ENCODE measurements around the gene TMEM87B.
"Not testable (repeated sequence)": the region's sequence is repeated elsewhere in the genome, so short reads cannot be mapped to it uniquely, and the experiment has no call there.

Gene TMEM87B

DNA sequence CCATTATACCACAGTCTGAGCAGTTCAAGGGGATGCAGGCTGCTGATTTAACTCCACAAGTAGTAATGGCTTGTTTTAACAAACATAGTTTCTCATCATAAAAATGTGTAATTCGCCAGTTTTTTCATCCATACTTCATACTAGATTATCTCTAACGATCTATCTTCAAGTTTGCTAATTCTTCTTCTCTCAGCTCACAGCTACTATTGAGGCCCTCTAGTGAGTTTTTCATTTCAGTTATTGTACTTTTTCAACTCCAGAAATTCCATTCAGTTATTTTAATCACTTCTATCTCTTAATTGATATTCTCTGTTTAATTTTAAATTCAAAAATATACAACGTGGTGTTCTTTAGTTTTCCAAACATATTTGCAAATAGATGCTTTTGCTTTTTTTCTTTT lies 20.1 kb upstream of the TMEM87B start:
- no peak for DNase-seq
- Histone ChIP-seq H3K9ac (ENCODE audit: low read length) (no peak overlapping the region), H4K20me1 (ENCODE audit: insufficient read depth, low read length) (no peaks in the 10 kb centered on the region), H3K4me1 (ENCODE audit: low read length) (peaks cover 35% of the 10 kb centered on the region), H3K4me3 (ENCODE audit: low read length) (no peak overlapping the region), H3K27ac (ENCODE audit: low read length) (no peak overlapping the region), H3K27me3 (replicated peaks; ENCODE audit: insufficient read depth, low read length) (no peaks in the 10 kb centered on the region), H3K4me2 (ENCODE audit: low read depth, low read length) (no peak overlapping the region), H3F3A (ENCODE audit: insufficient read depth, low read length) (peaks cover 31% of the 10 kb centered on the region), H3K9me3 (replicated peaks; ENCODE audit: insufficient read depth, low read length) (no peaks in the 10 kb centered on the region), H3K36me3 (replicated peaks; ENCODE audit: insufficient read depth, low read length) (no peaks in the 10 kb centered on the region), H2AFZ (ENCODE audit: low read length) (no peak overlapping the region), H3K79me2 (ENCODE audit: low read length) (no peaks in the 10 kb centered on the region), H3K9me2 (replicated peaks; ENCODE audit: insufficient read depth, low read length) (no peaks in the 10 kb centered on the region)
- TF ChIP-seq EZH2phosphoT487 (IDR thresholded peaks at IDR 0.05; ENCODE audit: low read length) = no peak
- TF ChIP-seq EZH2 (optimal IDR thresholded peaks at IDR 0.05; ENCODE audit: low read depth, low read length) = no peak
- TF ChIP-seq, protein P1, sequence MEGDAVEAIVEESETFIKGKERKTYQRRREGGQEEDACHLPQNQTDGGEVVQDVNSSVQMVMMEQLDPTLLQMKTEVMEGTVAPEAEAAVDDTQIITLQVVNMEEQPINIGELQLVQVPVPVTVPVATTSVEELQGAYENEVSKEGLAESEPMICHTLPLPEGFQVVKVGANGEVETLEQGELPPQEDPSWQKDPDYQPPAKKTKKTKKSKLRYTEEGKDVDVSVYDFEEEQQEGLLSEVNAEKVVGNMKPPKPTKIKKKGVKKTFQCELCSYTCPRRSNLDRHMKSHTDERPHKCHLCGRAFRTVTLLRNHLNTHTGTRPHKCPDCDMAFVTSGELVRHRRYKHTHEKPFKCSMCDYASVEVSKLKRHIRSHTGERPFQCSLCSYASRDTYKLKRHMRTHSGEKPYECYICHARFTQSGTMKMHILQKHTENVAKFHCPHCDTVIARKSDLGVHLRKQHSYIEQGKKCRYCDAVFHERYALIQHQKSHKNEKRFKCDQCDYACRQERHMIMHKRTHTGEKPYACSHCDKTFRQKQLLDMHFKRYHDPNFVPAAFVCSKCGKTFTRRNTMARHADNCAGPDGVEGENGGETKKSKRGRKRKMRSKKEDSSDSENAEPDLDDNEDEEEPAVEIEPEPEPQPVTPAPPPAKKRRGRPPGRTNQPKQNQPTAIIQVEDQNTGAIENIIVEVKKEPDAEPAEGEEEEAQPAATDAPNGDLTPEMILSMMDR (IDR thresholded peaks at IDR 0.05; ENCODE audit: low read length) = no peak

DNA sequence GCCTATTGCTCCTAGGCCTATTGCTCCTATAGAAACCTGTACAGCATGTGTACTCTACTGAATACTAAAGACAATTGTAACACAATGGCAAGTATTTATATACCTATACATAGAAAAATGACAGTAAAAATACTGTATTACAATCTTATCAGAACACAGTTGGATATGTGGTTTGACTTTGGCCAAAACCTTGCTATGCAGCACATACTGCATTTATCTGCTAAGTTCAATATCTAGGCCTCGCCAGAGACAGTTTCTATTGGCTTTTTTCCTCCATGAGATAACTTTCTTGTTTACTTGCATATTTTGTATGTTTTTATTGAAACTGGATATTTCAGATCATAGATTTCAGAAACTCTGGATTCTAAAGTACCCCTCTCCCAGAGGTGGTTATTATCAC lies 19.3 kb upstream of the TMEM87B start:
- Histone ChIP-seq H3F3A (ENCODE audit: insufficient read depth, low read length) (peaks cover 28% of the 10 kb centered on the region), H3K9me3 (replicated peaks; ENCODE audit: insufficient read depth, low read length) (no peaks in the 10 kb centered on the region), H2AFZ (ENCODE audit: low read length) (no peak overlapping the region), H3K27ac (ENCODE audit: low read length) (no peak overlapping the region), H3K4me3 (ENCODE audit: low read length) (no peak overlapping the region), H3K9ac (ENCODE audit: low read length) (no peak overlapping the region), H3K36me3 (replicated peaks; ENCODE audit: insufficient read depth, low read length) (no peaks in the 10 kb centered on the region), H3K4me2 (ENCODE audit: low read depth, low read length) (no peak overlapping the region), H3K27me3 (replicated peaks; ENCODE audit: insufficient read depth, low read length) (no peaks in the 10 kb centered on the region), H4K20me1 (ENCODE audit: insufficient read depth, low read length) (no peaks in the 10 kb centered on the region), H3K79me2 (ENCODE audit: low read length) (no peaks in the 10 kb centered on the region), H3K9me2 (replicated peaks; ENCODE audit: insufficient read depth, low read length) (no peaks in the 10 kb centered on the region), H3K4me1 (ENCODE audit: low read length) (peaks cover 30% of the 10 kb centered on the region)
- TF ChIP-seq EZH2 (optimal IDR thresholded peaks at IDR 0.05; ENCODE audit: low read depth, low read length) = no peak
- TF ChIP-seq EZH2phosphoT487 (IDR thresholded peaks at IDR 0.05; ENCODE audit: low read length) = no peak
- TF ChIP-seq, protein P1 (IDR thresholded peaks at IDR 0.05; ENCODE audit: low read length) = no peak
- no peak for DNase-seq

DNA sequence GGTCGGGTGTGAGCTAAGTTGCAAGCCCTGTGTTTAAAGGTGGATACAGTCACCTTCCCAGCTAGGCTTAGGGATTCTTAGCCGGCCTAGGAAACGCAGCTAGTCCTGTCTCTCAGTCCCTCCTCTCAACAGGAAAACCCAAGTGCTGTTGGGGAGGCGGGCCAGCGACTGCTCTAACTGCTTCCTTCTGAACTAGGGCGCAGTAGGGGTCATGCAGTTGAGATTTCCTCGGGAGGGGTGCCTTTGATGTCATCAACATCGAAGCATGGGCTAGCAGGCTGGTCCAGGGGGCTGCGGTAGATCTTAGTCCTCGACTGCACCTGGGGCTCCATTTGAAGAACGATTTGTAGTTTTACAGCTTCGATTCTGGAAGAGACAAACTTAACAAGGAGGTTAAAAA lies 15.5 kb upstream of the TMEM87B start:
- H3K4me1 ChIP-seq (ENCODE audit: low read length); H3K79me2 ChIP-seq (ENCODE audit: low read length); H4K20me1 ChIP-seq (ENCODE audit: insufficient read depth, low read length); H3K27ac ChIP-seq (ENCODE audit: low read length); H3K36me3 ChIP-seq (replicated peaks; ENCODE audit: insufficient read depth, low read length); H3K4me2 ChIP-seq (ENCODE audit: low read depth, low read length); DNase-seq; H3K9me3 ChIP-seq (replicated peaks; ENCODE audit: insufficient read depth, low read length); H3K4me3 ChIP-seq (ENCODE audit: low read length); H3K9ac ChIP-seq (ENCODE audit: low read length); H3F3A ChIP-seq (ENCODE audit: insufficient read depth, low read length); H2AFZ ChIP-seq (ENCODE audit: low read length); H3K27me3 ChIP-seq (replicated peaks; ENCODE audit: insufficient read depth, low read length); H3K9me2 ChIP-seq (replicated peaks; ENCODE audit: insufficient read depth, low read length): not testable (repeated sequence)

DNA sequence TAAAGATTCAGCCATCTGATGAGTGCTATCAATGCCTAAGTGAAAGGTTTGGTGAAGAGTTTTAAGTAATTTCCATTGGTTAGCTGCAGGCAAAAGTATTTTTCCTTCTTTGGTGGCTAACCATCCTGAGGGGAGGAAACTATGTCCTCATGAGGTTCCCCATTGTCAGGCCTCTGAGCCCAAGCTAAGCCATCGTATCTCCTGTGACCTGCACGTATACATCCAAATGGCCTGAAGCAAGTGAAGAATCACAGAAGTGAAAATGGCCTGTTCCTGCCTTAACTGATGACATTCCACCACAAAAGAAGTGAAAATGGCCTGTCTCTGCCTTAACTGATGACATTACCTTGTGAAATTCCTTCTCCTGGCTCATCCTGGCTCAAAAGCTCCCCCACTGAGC lies 15.0 kb upstream of the TMEM87B start:
- not testable (repeated sequence) for H3K27me3 ChIP-seq (replicated peaks; ENCODE audit: insufficient read depth, low read length); H3K4me2 ChIP-seq (ENCODE audit: low read depth, low read length); H3K79me2 ChIP-seq (ENCODE audit: low read length); H3K4me3 ChIP-seq (ENCODE audit: low read length); H2AFZ ChIP-seq (ENCODE audit: low read length); H3K9me2 ChIP-seq (replicated peaks; ENCODE audit: insufficient read depth, low read length); H4K20me1 ChIP-seq (ENCODE audit: insufficient read depth, low read length); H3K36me3 ChIP-seq (replicated peaks; ENCODE audit: insufficient read depth, low read length); H3K27ac ChIP-seq (ENCODE audit: low read length); H3F3A ChIP-seq (ENCODE audit: insufficient read depth, low read length); H3K9me3 ChIP-seq (replicated peaks; ENCODE audit: insufficient read depth, low read length); H3K4me1 ChIP-seq (ENCODE audit: low read length); H3K9ac ChIP-seq (ENCODE audit: low read length); DNase-seq

DNA sequence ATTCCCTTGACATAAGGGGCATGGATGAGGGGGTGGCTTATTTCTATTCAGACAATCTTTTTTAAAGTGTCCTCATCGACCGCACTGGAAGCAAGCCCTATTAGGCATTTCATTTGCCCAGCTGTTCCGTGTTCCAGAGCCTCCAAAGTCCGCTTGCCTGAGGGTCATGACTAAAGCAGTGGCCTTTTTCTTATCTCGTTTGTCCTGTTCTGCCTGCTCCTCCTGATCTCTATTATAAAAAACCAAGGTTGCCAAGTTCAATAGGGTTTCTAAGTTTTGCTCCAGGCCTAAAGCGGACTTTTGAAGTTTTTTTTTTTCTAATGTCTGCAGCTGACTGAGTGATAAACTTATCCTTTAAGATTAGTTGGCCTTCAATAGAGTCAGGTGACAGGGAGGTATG lies 13.6 kb upstream of the TMEM87B start:
- H3K4me2 ChIP-seq (ENCODE audit: low read depth, low read length); H2AFZ ChIP-seq (ENCODE audit: low read length); H3F3A ChIP-seq (ENCODE audit: insufficient read depth, low read length); H3K27me3 ChIP-seq (replicated peaks; ENCODE audit: insufficient read depth, low read length); DNase-seq; H3K4me1 ChIP-seq (ENCODE audit: low read length); H3K9me3 ChIP-seq (replicated peaks; ENCODE audit: insufficient read depth, low read length); H3K9ac ChIP-seq (ENCODE audit: low read length); H3K79me2 ChIP-seq (ENCODE audit: low read length); H3K27ac ChIP-seq (ENCODE audit: low read length); H4K20me1 ChIP-seq (ENCODE audit: insufficient read depth, low read length); H3K4me3 ChIP-seq (ENCODE audit: low read length); H3K9me2 ChIP-seq (replicated peaks; ENCODE audit: insufficient read depth, low read length); H3K36me3 ChIP-seq (replicated peaks; ENCODE audit: insufficient read depth, low read length): not testable (repeated sequence)

Data from MM.1S (cell line).